Measurements from ENCODE around the gene MUC5AC.

DNA sequence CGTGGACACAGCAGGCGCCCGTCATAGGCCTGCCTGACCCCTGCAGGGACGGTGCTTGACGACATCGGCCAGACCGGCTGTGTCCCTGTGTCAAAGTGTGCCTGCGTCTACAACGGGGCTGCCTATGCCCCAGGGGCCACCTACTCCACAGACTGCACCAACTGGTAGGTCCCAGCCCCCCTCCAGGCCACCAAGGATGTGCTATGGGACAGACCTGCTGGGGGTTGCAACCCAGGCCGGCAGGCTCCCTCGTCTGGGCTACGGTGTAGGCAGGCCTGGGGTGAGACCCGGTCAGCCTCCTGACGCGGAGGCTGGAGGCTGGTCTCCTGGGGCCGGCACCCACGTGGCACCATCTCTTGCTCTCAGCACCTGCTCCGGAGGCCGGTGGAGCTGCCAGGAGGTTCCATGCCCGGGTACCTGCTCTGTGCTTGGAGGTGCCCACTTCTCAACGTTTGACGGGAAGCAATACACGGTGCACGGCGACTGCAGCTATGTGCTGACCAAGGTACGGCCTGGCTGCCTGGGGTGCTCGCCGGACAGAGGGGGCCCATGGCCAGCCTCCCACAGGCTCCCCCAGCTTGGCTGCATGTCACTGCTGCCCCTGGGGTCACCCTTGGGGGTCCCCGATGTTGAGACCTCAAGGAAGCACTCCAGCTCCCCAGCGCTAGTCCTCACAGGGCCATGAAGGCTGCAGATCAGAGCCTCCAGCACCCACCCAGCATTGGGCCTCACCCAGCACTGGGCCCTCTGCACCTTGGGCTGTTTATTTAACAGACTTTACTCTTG is 7.7 kb downstream of the MUC5AC start:
- TF ChIP-seq, protein P1, sequence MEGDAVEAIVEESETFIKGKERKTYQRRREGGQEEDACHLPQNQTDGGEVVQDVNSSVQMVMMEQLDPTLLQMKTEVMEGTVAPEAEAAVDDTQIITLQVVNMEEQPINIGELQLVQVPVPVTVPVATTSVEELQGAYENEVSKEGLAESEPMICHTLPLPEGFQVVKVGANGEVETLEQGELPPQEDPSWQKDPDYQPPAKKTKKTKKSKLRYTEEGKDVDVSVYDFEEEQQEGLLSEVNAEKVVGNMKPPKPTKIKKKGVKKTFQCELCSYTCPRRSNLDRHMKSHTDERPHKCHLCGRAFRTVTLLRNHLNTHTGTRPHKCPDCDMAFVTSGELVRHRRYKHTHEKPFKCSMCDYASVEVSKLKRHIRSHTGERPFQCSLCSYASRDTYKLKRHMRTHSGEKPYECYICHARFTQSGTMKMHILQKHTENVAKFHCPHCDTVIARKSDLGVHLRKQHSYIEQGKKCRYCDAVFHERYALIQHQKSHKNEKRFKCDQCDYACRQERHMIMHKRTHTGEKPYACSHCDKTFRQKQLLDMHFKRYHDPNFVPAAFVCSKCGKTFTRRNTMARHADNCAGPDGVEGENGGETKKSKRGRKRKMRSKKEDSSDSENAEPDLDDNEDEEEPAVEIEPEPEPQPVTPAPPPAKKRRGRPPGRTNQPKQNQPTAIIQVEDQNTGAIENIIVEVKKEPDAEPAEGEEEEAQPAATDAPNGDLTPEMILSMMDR (IDR thresholded peaks at IDR 0.05), result no peak
- no peak for TF ChIP-seq POLR2A (IDR thresholded peaks at IDR 0.05)
